OCI-LY1 (cell line): Measurements from ENCODE around the gene POLR1E.

ENCODE experiments used
- H2AFZ ChIP-seq: fragments of 200-600 bp; sonication (generic), shearing (Covaris generic); 2 replicates; pipeline ENCODE4 v1.6.0; 2014; ENCODE audit warnings: antibody characterized with exemption, mild to moderate bottlenecking, low read length
- H3F3A ChIP-seq: fragments of 200-600 bp; sonication (generic), shearing (Covaris generic); 2 replicates; pipeline ENCODE4 v1.6.0; 2014; ENCODE audit warnings: mild to moderate bottlenecking, antibody characterized with exemption, low read length, moderate library complexity; ENCODE audit not compliant: insufficient read depth
- H3K27ac ChIP-seq: fragments of 200-600 bp; sonication (generic); 2 replicates; pipeline ENCODE4 v1.5.1; 2014; ENCODE audit warnings: low read length, mixed run types, mild to moderate bottlenecking, low read depth; ENCODE audit not compliant: poor library complexity, severe bottlenecking
- H3K27me3 ChIP-seq: fragments of 200-600 bp; sonication (generic); 2 replicates; pipeline ENCODE4 v1.6.0; 2014; ENCODE audit warnings: antibody characterized with exemption, mild to moderate bottlenecking, low read length, moderate library complexity; ENCODE audit not compliant: insufficient read depth
- H3K36me3 ChIP-seq: fragments of 200-600 bp; sonication (generic); 2 replicates; pipeline ENCODE4 v1.6.1; 2014; ENCODE audit warnings: mild to moderate bottlenecking, antibody characterized with exemption, low read length, moderate library complexity, mixed read lengths; ENCODE audit not compliant: insufficient read depth
- H3K4me1 ChIP-seq: fragments of 200-600 bp; sonication (generic); 2 replicates; pipeline ENCODE4 v1.5.1; 2014; ENCODE audit warnings: mild to moderate bottlenecking, low read length, moderate library complexity; ENCODE audit not compliant: insufficient read depth, severe bottlenecking
- H3K4me2 ChIP-seq: fragments of 200-600 bp; sonication (generic), shearing (Covaris generic); 2 replicates; pipeline ENCODE4 v1.6.1; 2014; ENCODE audit warnings: low read length
- H3K4me3 ChIP-seq: fragments of 200-600 bp; sonication (generic); 2 replicates; pipeline ENCODE4 v1.5.1; 2014; ENCODE audit warnings: low read length, low read depth, mild to moderate bottlenecking, mixed read lengths; ENCODE audit not compliant: poor library complexity, severe bottlenecking
- H3K79me2 ChIP-seq: fragments of 200-600 bp; shearing (Covaris generic); 2 replicates; pipeline ENCODE4 v1.6.1; 2016; ENCODE audit warnings: mixed run types, low read length, mixed read lengths; ENCODE audit not compliant: insufficient read depth
- H3K9ac ChIP-seq: fragments of 200-600 bp; sonication (generic), shearing (Covaris generic); 2 replicates; pipeline ENCODE4 v1.6.1; 2014; ENCODE audit warnings: mild to moderate bottlenecking, low read length, mixed read lengths
- H3K9me2 ChIP-seq: fragments of 200-600 bp; sonication (generic), shearing (Covaris generic); 2 replicates; pipeline ENCODE4 v1.6.1; 2014; ENCODE audit warnings: low read depth, mild to moderate bottlenecking, low read length, mixed read lengths
- H3K9me3 ChIP-seq: fragments of 200-600 bp; shearing (Covaris generic); 2 replicates; pipeline ENCODE4 v1.6.1; 2014; ENCODE audit warnings: low read length, mixed read lengths
- H4K20me1 ChIP-seq: fragments of 200-600 bp; sonication (generic), shearing (Covaris generic); 2 replicates; pipeline ENCODE4 v1.6.0; 2016; ENCODE audit warnings: mild to moderate bottlenecking, low read length; ENCODE audit not compliant: insufficient read depth
- CTCF ChIP-seq: fragments of 200-600 bp; sonication (generic), shearing (Covaris generic); IDR thresholded peaks from 2 replicates; pipeline ENCODE4 v1.5.1; 2017; ENCODE audit warnings: mild to moderate bottlenecking, antibody characterized with exemption, low read length, moderate library complexity, mixed read lengths
- EZH2 ChIP-seq: fragments of 200-600 bp; sonication (generic), shearing (Covaris generic); IDR thresholded peaks from 2 replicates; pipeline ENCODE4 v1.8.0; 2017; ENCODE audit warnings: borderline replicate concordance, mixed run types, mild to moderate bottlenecking, antibody characterized with exemption, low read length, moderate library complexity, mixed read lengths

POLR1E gene

GRCh38 chr9:37496020-37496419 lies 10.3 kb downstream of the POLR1E start:
- TF ChIP-seq EZH2 (no peak), CTCF (no peak)
- no peaks in the 10 kb centered on the region for H3K27me3 ChIP-seq
- no peaks in the 10 kb centered on the region for H3F3A ChIP-seq
- H3K4me1 ChIP-seq: no peaks in the 10 kb centered on the region
- H3K36me3 ChIP-seq: peaks cover 93% of the 10 kb centered on the region
- H3K9me2 ChIP-seq: no peaks in the 10 kb centered on the region
- no peaks in the 10 kb centered on the region for H4K20me1 ChIP-seq
- no peak overlapping the region for H3K27ac ChIP-seq
- no peak overlapping the region for H2AFZ ChIP-seq
- H3K4me2 ChIP-seq: no peak overlapping the region
- H3K9ac ChIP-seq: no peak overlapping the region
- H3K9me3 ChIP-seq: no peaks in the 10 kb centered on the region
- no peak overlapping the region for H3K4me3 ChIP-seq
- H3K79me2 ChIP-seq: no peaks in the 10 kb centered on the region

- H3K9me2 ChIP-seq: no peaks in the 10 kb centered on the region
- no peak overlapping the region for H3K4me3 ChIP-seq
- peaks cover 95% of the 10 kb centered on the region for H3K36me3 ChIP-seq
- H3K4me1 ChIP-seq: no peaks in the 10 kb centered on the region
- no peaks in the 10 kb centered on the region for H3K79me2 ChIP-seq
- H4K20me1 ChIP-seq: no peaks in the 10 kb centered on the region
- H2AFZ ChIP-seq: no peak overlapping the region
- no peaks in the 10 kb centered on the region for H3K9me3 ChIP-seq
- H3K4me2 ChIP-seq: no peak overlapping the region
- H3K27ac ChIP-seq: no peak overlapping the region
- no peaks in the 10 kb centered on the region for H3K27me3 ChIP-seq
- TF ChIP-seq EZH2 (no peak), CTCF (no peak)
- no peaks in the 10 kb centered on the region for H3F3A ChIP-seq
- H3K9ac ChIP-seq: no peak overlapping the region
Measured at GRCh38 chr9:37497320-37497719, 11.6 kb downstream of the POLR1E start.

- Histone ChIP-seq H3K4me3 (no peak overlapping the region), H3K4me2 (no peak overlapping the region), H3K36me3 (peaks cover 95% of the 10 kb centered on the region), H2AFZ (no peak overlapping the region), H3K4me1 (no peaks in the 10 kb centered on the region), H3K9me3 (no peaks in the 10 kb centered on the region), H3K27me3 (no peaks in the 10 kb centered on the region), H4K20me1 (no peaks in the 10 kb centered on the region), H3K9ac (no peak overlapping the region), H3F3A (no peaks in the 10 kb centered on the region), H3K9me2 (no peaks in the 10 kb centered on the region), H3K79me2 (no peaks in the 10 kb centered on the region), H3K27ac (no peak overlapping the region)
- TF ChIP-seq CTCF (no peak), EZH2 (no peak)
Measured at GRCh38 chr9:37498457-37498856, 12.7 kb downstream of the POLR1E start.
